ENCODE results near the gene MAML1.

MAML1 gene

DNA sequence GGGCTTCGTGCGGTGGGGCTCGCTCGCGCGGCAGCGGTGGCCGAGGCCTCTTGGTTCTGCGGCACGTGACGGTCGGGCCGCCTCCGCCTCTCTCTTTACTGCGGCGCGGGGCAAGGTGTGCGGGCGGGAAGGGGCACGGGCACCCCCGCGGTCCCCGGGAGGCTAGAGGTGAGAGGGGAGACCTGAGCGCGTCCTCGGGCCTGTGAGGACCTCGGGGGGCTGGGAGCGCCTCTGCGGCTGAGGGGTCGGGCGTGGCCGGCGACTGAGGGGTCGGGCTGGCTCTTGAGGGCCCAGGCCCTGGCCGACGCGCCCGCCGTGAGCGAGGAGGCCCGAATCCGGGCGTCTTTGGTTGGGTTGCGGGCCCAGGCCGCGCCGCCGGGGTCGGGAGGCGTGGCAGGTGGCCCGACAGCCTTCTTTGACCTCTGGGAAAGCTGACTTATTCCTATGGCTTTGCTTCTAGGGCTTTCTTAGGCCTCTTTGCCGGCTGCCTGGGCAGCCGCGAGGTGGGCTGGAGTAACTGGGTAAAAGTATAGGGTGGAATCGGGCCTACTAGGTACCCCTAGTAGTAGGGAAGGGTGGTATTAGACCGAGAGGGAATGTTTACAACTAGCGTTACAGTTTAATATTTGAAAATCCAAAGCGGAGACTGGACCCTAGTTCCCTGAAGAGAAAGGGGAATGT lies 33.5 kb upstream of the MAML1 start, which contains the start of gene CANX:
Gene CANX (plus strand): TSS at position 33 of the 681 bp plus-strand sequence. CDS start 6,715 bp downstream, outside the sequence.
- peak within 1 kb of the TSS; percentile 83 for H3K4me3 ChIP-seq (ENCODE audit: low read length)
- DNase-seq (ENCODE audit: low read depth): no peak
- TF ChIP-seq, protein P1, sequence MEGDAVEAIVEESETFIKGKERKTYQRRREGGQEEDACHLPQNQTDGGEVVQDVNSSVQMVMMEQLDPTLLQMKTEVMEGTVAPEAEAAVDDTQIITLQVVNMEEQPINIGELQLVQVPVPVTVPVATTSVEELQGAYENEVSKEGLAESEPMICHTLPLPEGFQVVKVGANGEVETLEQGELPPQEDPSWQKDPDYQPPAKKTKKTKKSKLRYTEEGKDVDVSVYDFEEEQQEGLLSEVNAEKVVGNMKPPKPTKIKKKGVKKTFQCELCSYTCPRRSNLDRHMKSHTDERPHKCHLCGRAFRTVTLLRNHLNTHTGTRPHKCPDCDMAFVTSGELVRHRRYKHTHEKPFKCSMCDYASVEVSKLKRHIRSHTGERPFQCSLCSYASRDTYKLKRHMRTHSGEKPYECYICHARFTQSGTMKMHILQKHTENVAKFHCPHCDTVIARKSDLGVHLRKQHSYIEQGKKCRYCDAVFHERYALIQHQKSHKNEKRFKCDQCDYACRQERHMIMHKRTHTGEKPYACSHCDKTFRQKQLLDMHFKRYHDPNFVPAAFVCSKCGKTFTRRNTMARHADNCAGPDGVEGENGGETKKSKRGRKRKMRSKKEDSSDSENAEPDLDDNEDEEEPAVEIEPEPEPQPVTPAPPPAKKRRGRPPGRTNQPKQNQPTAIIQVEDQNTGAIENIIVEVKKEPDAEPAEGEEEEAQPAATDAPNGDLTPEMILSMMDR (IDR thresholded peaks at IDR 0.05; ENCODE audit: insufficient read depth, low read depth, low read length, missing control alignments): no peak

DNA sequence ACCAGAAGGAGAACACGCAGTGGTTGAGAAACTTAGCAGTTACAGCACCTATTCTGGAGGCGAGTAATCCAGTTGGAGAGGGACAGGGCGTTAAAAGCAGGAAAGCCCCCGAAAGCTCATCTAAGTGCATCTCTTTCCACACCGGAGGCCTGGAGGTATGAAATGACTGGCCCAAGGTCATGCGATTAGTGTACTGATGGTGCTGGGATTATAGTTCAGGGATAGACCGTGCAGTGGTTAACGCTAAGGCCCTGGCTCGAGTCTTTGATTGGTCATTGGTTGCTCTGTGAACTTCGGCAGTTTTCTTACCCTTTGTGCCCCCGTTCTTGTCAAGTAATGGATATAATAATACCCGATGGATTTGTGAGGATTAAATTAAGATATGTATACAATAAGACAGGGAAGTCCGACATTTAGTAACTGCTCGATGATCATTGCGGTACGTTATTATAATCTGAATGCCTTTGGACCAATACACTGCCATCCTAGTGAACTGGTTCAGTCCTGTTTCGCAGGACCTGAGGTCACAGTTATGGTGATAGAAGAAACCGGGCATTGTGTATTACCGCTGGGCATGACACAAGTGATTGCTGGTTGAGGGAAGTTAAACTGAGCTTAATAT lies 32.9 kb upstream of the MAML1 start:
- TF ChIP-seq, protein P1 (IDR thresholded peaks at IDR 0.05; ENCODE audit: insufficient read depth, low read depth, low read length, missing control alignments): no peak
- peak overlapping the region; percentile 83 for H3K4me3 ChIP-seq (ENCODE audit: low read length)
- peak; percentile 44 for DNase-seq (ENCODE audit: low read depth)

DNA sequence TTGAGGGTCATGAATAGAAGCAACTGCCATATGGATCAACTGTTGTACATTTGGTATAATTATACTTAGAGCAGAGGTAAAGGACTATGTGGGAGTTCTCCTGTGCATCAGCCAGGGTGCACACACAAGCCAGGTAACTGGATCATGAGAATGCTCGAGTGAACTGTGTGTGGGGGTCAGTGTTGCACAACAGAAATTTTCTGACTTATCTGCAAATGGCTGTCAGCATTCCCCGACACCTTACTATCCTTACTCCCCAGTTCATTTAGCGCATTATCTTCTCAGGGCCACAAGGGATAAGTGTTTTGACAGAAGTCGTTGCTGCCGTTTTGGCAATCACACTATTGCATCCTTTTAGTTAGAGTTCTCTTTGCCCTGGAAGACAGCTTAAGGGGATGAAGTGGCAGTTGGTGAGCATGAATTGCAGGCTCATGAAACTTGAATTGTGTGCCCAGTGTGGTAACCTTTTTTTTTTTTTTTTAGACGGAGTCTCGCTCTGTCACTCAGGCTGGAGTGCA lies 32.2 kb upstream of the MAML1 start:
- TF ChIP-seq, protein P1 (IDR thresholded peaks at IDR 0.05; ENCODE audit: insufficient read depth, low read depth, low read length, missing control alignments): no peak
- H3K4me3 ChIP-seq (ENCODE audit: low read length): peak overlapping the region; percentile 83
- DNase-seq (ENCODE audit: low read depth): peak; percentile 40

DNA sequence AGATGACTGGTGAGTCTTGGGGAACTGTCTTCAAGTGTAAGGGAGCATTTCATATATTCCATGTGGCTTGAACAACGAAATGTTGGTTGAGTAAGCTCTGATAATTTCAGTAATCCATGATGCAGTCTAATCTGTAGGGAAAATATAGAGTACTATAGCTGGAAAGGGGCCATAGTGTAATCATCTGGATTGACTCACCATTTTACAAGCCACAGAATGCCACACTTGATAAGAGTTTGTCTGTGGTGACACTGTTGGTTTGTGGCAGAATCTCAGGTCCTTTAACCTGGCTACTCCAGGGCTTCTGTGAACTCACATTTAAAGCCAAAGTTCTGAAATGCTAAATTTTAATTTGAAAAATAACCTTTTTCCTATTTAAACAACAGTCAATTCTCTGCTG lies 16.3 kb upstream of the MAML1 start:
- no peak overlapping the region for H3K4me3 ChIP-seq (ENCODE audit: low read length)
- TF ChIP-seq, protein P1 (IDR thresholded peaks at IDR 0.05; ENCODE audit: insufficient read depth, low read depth, low read length, missing control alignments): no peak
- DNase-seq (ENCODE audit: low read depth): no peak

DNA sequence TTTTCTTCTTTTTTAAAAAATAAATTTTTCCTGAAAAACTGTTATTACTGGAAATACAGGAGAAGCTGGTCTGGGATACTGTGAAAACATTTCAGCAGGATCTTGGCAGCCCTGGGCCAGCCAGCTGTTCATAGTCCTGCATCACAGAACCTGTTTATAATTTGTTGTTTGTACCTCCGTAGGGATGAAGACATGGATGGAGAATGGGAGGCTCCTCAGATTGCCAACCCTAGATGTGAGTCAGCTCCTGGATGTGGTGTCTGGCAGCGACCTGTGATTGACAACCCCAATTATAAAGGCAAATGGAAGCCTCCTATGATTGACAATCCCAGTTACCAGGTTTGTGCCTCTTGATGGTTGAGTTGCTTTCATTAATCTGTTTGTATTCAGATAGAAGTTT lies 12.4 kb upstream of the MAML1 start:
- no peak overlapping the region for H3K4me3 ChIP-seq (ENCODE audit: low read length)
- peak; percentile 21 for DNase-seq (ENCODE audit: low read depth)
- TF ChIP-seq, protein P1 (IDR thresholded peaks at IDR 0.05; ENCODE audit: insufficient read depth, low read depth, low read length, missing control alignments): no peak

DNA sequence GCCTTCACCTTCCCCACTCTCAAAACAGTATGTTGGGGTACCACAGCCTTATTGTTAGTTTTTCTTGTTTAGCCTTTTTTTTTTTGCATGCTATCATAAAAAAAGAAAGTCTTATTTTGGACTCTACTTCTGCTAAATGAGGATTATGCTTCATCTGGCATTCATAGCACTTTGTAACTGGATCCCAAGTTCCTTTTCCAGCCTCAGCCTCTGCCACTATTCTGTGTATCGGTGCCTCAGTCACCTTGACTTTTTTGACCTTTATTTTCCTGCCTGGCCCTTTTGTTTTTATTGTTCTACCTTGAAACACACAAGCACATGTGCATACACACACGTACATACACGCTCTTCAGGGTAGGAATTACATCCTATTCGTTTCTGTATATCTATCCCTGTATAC lies 8.5 kb upstream of the MAML1 start:
- TF ChIP-seq, protein P1 (IDR thresholded peaks at IDR 0.05; ENCODE audit: insufficient read depth, low read depth, low read length, missing control alignments): no peak
- no peak overlapping the region for H3K4me3 ChIP-seq (ENCODE audit: low read length)
- no peak for DNase-seq (ENCODE audit: low read depth)
